ENCODE measurements around the gene MSRB1.
"Not testable (repeated sequence)": the region's sequence is repeated elsewhere in the genome, so short reads cannot be mapped to it uniquely, and the experiment has no call there.

The MSRB1 gene

GRCh38 chr16:1941162-1942046 lies 1.6 kb downstream of the MSRB1 start:
- Histone ChIP-seq H3K27ac (replicated peaks) (peak overlapping the region; percentile 85), H3K4me3 (replicated peaks; ENCODE audit: insufficient read depth, low read length) (peak overlapping the region; percentile 98)

GRCh38 chr16:1940273-1941161 lies 2.5 kb downstream of the MSRB1 start:
- Histone ChIP-seq H3K4me3 (replicated peaks; ENCODE audit: insufficient read depth, low read length) (peak overlapping the region; percentile 98), H3K27ac (replicated peaks) (peak overlapping the region; percentile 85), H3K27me3 (ENCODE audit: insufficient read depth, poor library complexity, severe bottlenecking) (no peaks in the 10 kb centered on the region)
- peak; percentile 75 for TF ChIP-seq POLR2AphosphoS5 (IDR thresholded peaks at IDR 0.05; ENCODE audit: low read depth)
- TF ChIP-seq SPI1 (IDR thresholded peaks at IDR 0.05; ENCODE audit: borderline replicate concordance, low read depth) = no peak
- TF ChIP-seq REST (IDR thresholded peaks at IDR 0.05; ENCODE audit: insufficient replicate concordance, low read depth) = no peak
- DNase-seq (ENCODE audit: low read depth in 1 of 2, low spot score in 1 of 2) = peak in 1 of 2 experiments; percentile 93

More at GRCh38 chr16:1941162-1942046, 1.6 kb downstream of the MSRB1 start:
- TF ChIP-seq REST (IDR thresholded peaks at IDR 0.05; ENCODE audit: insufficient replicate concordance, low read depth) = no peak
- TF ChIP-seq CTCF (IDR thresholded peaks at IDR 0.05; ENCODE audit: insufficient read depth, low read length) = peak; percentile 74
- peak; percentile 68 to 84 for DNase-seq (ENCODE audit: low read depth in 1 of 2, low spot score in 1 of 2)
- no peaks in the 10 kb centered on the region for H3K27me3 ChIP-seq (ENCODE audit: insufficient read depth, poor library complexity, severe bottlenecking)

GRCh38 chr16:1939833-1940232 lies 3.2 kb downstream of the MSRB1 start:
- H3K27ac ChIP-seq (replicated peaks) = peak overlapping the region; percentile 85
- not testable (repeated sequence) for DNase-seq (ENCODE audit: low read depth in 1 of 2, low spot score in 1 of 2); H3K4me3 ChIP-seq (replicated peaks; ENCODE audit: insufficient read depth, low read length); H3K27me3 ChIP-seq (ENCODE audit: insufficient read depth, poor library complexity, severe bottlenecking)

- TF ChIP-seq GABPA (IDR thresholded peaks at IDR 0.05; ENCODE audit: low read depth) (no peak), POLR2AphosphoS5 (IDR thresholded peaks at IDR 0.05; ENCODE audit: low read depth) (no peak)
- peak in 1 of 2 experiments; percentile 29 for DNase-seq (ENCODE audit: low read depth in 1 of 2, low spot score in 1 of 2)
- Histone ChIP-seq H3K27me3 (ENCODE audit: insufficient read depth, poor library complexity, severe bottlenecking) (no peaks in the 10 kb centered on the region), H3K27ac (replicated peaks) (peak overlapping the region; percentile 85), H3K4me3 (replicated peaks; ENCODE audit: insufficient read depth, low read length) (no peak overlapping the region; the same call in 1 of the 2 replicates)
Measured at GRCh38 chr16:1938910-1939309, 4.1 kb downstream of the MSRB1 start.

- Histone ChIP-seq H3K27me3 (ENCODE audit: insufficient read depth, poor library complexity, severe bottlenecking) (no peaks in the 10 kb centered on the region), H3K4me3 (replicated peaks; ENCODE audit: insufficient read depth, low read length) (no peak overlapping the region), H3K27ac (replicated peaks) (peak overlapping the region; percentile 85)
- TF ChIP-seq GABPA (IDR thresholded peaks at IDR 0.05; ENCODE audit: low read depth) = peak; percentile 70
- TF ChIP-seq POLR2AphosphoS5 (IDR thresholded peaks at IDR 0.05; ENCODE audit: low read depth) = peak; percentile 99
- TF ChIP-seq SPI1 (IDR thresholded peaks at IDR 0.05; ENCODE audit: borderline replicate concordance, low read depth) = peak; percentile 90
- peak; percentile 64 for TF ChIP-seq REST (IDR thresholded peaks at IDR 0.05; ENCODE audit: insufficient replicate concordance, low read depth)
- TF ChIP-seq CTCF (IDR thresholded peaks at IDR 0.05; ENCODE audit: insufficient read depth, low read length) = no peak
- peak; percentile 85 to 97 for DNase-seq (ENCODE audit: low read depth in 1 of 2, low spot score in 1 of 2)
Measured at GRCh38 chr16:1938316-1938715, 4.7 kb downstream of the MSRB1 start.

Data from HL-60 (cell line).